Skin of body (tissue), 2 donors: ENCODE measurements around the gene CR1. TPM values are rescaled to one million over a fixed set of nuclear protein-coding genes. Genes with fewer than 3 reads are reported as not detected.
"Not testable (repeated sequence)": the region's sequence is repeated elsewhere in the genome, so short reads cannot be mapped to it uniquely, and the experiment has no call there.

ENCODE experiments used
- DNase-seq: peaks from one replicate; lab custom pipeline; 2025; lab: John Stamatoyannopoulos, UW
- total RNA-seq: library from RNA; depleted of rRNA; stranded (reverse); fragments of >200 nt; gene quantifications from one replicate; pipeline ENCODE4 v1.2.3, GENCODE V29; 2014

Gene CR1
- total RNA-seq, 1 donor from 2014 or later, result 3.8 TPM

GRCh38 chr1:207581496-207582153, 85.7 kb downstream of the CR1 start:
- DNase-seq, result no peak

GRCh38 chr1:207589506-207589905, 93.5 kb downstream of the CR1 start:
- DNase-seq, result not testable (repeated sequence)

- not testable (repeated sequence) for DNase-seq
Measured at GRCh38 chr1:207591205-207591604, 95.2 kb downstream of the CR1 start.

DNA sequence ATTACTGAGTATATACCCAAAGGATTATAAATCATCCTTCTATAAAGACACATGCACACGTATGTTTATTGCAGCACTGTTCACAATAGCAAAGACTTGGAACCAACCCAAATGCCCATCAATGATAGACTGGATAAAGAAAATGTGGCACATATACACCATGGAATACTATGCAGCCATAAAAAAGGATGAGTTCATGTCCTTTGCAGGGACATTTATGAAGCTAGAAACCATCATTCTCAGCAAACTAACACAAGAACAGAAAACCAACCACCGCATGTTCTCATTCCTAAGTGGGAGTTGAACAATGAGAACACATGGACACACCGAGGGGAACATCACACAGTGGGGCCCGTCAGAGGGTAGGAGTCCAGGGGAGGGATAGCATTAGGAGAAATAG, 98.1 kb downstream of the CR1 start:
- DNase-seq, result not testable (repeated sequence)

GRCh38 chr1:207603777-207604176, 107.8 kb downstream of the CR1 start:
- no peak for DNase-seq

DNA sequence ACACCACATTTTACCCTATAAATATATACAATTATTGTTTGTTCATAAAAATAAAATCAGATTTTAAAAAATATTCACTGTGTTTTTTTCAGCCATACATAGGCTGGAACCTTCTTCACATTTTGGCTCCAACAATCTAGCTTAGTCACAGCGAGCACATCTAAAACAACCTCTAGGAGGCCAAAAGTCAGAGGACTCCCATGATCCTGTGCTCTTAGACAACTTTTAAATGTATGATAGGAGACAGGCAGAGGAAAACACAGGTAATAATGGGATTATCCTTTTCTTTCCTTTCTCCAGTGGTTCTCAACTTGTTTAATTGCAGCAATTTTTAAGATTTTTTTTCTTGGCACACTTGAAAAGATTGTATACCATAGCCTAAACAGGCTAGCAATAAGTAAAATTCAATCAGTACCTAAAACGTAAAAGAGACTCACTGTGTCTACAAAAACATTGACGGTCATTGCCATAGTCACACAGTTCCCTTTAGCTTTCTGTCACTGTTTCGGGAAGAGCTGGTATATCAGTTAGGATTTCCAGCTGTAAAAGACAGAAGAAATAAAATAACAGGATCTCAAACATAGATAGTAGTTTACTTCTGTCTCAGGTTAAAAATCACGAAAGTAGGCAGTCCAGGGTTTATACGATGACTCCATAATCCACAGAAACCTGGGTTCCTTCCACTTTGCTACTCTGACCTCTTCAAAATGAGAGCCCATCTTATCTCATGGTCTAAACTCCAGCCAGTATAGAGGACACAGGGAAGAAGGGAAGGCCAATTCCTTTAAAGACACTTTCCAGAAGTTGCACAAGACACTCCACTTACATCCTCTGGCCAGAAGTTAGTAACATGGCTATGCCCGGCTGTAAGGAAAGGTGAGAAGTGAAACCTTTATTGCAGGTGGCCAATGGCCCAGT, 109.7 kb downstream of the CR1 start:
- DNase-seq, result no peak

DNA sequence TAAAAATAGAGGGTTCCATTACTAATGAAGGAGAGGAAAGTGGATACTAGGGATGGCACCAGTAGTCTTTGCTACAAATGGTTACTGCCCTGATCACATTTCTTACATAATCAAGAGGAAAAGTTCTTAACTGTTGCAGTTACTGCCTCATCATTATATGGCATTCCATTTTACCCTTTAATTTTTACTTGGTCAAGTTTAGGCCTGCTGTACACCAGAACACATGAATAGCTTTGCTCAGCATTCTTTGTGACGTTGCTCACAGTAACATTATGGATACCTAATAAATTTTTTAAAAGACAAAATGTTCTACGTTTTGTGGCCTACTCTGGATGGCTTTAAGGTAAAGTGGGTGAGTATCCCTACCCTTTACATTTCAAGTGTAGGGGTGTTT, 110.4 kb downstream of the CR1 start:
- no peak for DNase-seq

- DNase-seq, result no peak
Measured at GRCh38 chr1:207612762-207613161, 116.8 kb downstream of the CR1 start.

GRCh38 chr1:207619871-207620542, 124.0 kb downstream of the CR1 start:
- peak; percentile 57 for DNase-seq

GRCh38 chr1:207620543-207620893, 124.6 kb downstream of the CR1 start:
- no peak for DNase-seq

DNA sequence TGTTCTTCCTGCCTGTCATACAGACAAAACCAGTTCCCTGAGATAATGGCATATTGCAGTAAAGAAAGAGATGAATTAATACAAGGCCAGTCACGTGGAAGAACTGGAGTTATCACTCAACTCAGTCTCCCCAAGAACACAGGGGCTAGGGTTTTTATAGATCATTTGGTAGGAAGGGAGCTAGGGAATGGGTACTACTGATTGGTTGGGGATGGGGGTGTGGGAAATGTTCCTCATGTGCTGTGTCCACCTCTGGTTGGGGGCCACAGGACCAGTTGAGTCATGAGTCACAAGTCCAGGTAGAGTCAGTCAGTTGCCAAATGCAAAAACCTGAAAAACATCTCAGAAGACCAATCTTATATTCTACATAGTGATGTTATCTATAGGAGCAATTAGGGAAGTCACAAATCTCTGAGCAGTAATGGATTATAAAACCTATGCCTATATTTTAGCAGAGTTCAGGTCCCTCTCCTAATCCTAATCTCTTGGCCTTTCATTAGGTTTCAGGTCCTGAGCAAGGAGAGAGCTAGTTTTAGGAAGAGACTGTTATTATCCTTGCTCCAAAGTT, 129.6 kb downstream of the CR1 start:
- DNase-seq, result not testable (repeated sequence)

- DNase-seq, result no peak
Measured at GRCh38 chr1:207626972-207627337, 131.0 kb downstream of the CR1 start.

DNA sequence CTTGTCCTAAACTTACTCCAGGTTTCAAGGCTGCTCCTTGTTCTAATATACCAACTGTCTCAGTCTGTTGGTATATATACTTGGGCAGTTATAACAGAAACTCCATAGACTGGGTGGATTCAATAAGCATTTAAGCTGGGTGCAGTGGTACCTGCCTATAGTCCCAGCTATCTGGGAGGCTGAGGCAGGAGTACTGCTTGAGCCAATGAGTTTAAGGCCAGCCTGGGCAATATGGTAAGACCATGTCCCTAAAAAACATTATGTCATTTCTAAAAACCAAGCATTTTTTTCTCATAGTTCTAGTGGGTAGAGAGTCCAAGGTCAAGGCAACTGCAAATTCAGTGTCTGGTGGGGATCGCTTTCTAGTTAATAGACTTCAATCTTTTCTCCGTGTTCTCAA, 131.5 kb downstream of the CR1 start:
- no peak for DNase-seq

DNA sequence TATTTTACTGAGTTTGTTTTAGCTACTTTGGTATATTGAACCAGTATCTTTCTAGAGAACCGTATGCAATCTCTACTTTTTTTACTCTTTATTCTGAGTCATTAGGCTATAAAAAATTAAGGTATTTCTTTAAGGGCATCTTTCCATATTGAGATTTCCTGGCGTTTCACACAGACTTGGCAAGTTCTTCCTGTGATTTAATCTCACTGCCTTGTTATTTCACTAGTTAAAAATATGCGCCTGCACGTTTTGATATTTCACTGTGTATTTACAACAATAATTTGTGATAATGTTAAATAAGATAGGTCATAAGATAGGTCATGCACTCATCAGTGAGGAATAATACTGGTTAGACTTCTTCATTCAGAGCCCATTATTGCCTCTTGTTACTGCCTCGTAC, 132.8 kb downstream of the CR1 start:
- DNase-seq, result no peak

GRCh38 chr1:207631137-207631536, 135.2 kb downstream of the CR1 start:
- no peak for DNase-seq

DNA sequence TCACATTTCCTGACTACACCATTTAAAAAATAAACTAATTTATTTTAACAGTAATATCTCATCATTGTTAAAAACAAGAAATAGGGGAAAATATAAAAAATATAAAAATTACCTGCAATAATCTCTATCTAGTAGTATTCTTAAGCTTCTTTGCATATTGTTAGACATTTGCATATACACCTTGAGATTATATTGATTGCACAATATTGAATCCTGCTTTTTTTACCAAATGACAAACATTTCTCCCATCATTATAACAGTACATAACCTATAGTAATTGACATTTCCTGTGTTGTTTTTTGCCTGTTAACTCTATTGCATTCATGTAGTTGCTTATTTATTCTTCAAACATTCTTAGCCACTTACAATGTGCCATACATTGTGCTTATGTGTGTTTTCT, 137.3 kb downstream of the CR1 start:
- no peak for DNase-seq

GRCh38 chr1:207633699-207634289, 137.8 kb downstream of the CR1 start:
- DNase-seq, result not testable (repeated sequence)

- not testable (repeated sequence) for DNase-seq
Measured at GRCh38 chr1:207634293-207634692, 138.3 kb downstream of the CR1 start.

DNA sequence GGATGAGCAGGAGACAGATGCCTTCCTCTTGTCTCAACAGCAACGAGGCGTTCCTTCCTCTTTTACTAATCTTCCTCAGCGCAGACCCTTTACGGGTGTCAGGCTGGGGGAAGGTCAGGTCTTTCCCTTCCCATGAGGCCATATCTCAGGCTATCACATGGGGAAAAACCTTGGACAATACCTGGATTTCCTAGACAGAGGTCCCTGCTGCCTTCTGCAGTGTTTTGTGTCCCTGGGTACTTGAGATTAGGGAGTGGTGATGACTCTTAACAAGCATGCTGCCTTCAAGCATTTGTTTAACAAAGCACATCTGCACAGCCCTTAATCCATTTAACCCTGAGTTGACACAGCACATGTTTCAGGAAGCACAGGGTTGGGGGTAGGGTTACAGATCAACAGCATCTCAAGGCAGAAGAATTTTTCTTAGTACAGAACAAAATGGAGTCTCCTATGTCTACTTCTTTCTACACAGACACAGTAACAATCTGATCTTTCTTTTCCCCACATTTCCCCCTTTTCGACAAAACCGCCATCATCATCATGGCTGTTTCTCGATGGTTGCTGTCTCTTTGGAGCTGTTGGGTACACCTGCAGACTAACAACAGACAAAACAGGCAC, 139.7 kb downstream of the CR1 start:
- DNase-seq, result not testable (repeated sequence)

GRCh38 chr1:207638487-207639145, 142.7 kb downstream of the CR1 start:
- not testable (repeated sequence) for DNase-seq

- DNase-seq, result not testable (repeated sequence)
Measured at GRCh38 chr1:207639362-207639761, 143.4 kb downstream of the CR1 start.
